Natural killer cell treated with Interleukin-12 subunit alpha and Interleukin-12 subunit beta and Interleukin-15 and Interleukin-18, amount 100 ng/mL, for 72 hours (primary cell): ENCODE results near the gene CRYGB. TPM values are rescaled to one million over a fixed set of nuclear protein-coding genes. Genes with fewer than 3 reads are reported as not detected.
A peak's percentile ranks its signal among the peaks of the same experiment; 100 is the strongest.

Experiments used
- ATAC-seq, 2 donors: fragments of 150-1000 bp; cut with Tn5 transposase in 1 of 2; sonication (Bioruptor Pico), chemical (Tn5 transposase) in 1 of 2; 2 replicates each; pipeline ENCODE4 v1.10.0; 2021
- DNase-seq: peaks from one replicate; pipeline ENCODE4 v3.0.0; 2022; ENCODE audit warnings: low spot score
- H3K27ac Mint-ChIP-seq, 2 donors: 1 replicate in 1 of 2; 2 replicates in 1 of 2; pipeline ENCODE4 v1.8.0; 2022; ENCODE audit warnings: mixed read lengths in 2 of 2, mild to moderate bottlenecking in 1 of 2, moderate library complexity in 1 of 2
- H3K27me3 Mint-ChIP-seq, 2 donors: 1 replicate in 1 of 2; 2 replicates in 1 of 2; pipeline ENCODE4 v1.8.0; 2022; ENCODE audit warnings: mixed read lengths in 2 of 2
- H3K36me3 Mint-ChIP-seq: one replicate; pipeline ENCODE4 v1.8.0; 2022; ENCODE audit warnings: mixed read lengths
- H3K4me1 Mint-ChIP-seq, 2 donors: 1 replicate in 1 of 2; 2 replicates in 1 of 2; pipeline ENCODE4 v1.8.0; 2022; ENCODE audit warnings: low read depth in 2 of 2, mixed read lengths in 2 of 2, mild to moderate bottlenecking in 1 of 2
- H3K4me3 Mint-ChIP-seq: one replicate; pipeline ENCODE4 v1.8.0; 2022; ENCODE audit warnings: mixed read lengths
- H3K9me3 Mint-ChIP-seq: 2 replicates; pipeline ENCODE4 v1.8.0; 2022; ENCODE audit warnings: mixed read lengths
- total RNA-seq, 2 donors: library from RNA; stranded (reverse); gene quantifications; one replicate each; pipeline ENCODE4 v1.2.3, GENCODE V29; 2022

Gene CRYGB
- total RNA-seq, 2 donors from 2014 or later = not detected

GRCh38 chr2:208175069-208175839 is 29.3 kb upstream of the CRYGB start:
- H3K4me1 Mint-ChIP-seq = peaks cover 2 to 6% of the 10 kb centered on the region in 2 donors
- no peaks in the 10 kb centered on the region for H3K9me3 Mint-ChIP-seq
- peak; percentile 72 for DNase-seq
- H3K4me3 Mint-ChIP-seq = no peak overlapping the region
- no peak overlapping the region for H3K27ac Mint-ChIP-seq
- no peaks in the 10 kb centered on the region for H3K36me3 Mint-ChIP-seq
- peak; percentile 85 to 86 for ATAC-seq
- H3K27me3 Mint-ChIP-seq = peaks cover 7 to 15% of the 10 kb centered on the region in 2 donors

GRCh38 chr2:208174144-208174543 is 28.2 kb upstream of the CRYGB start:
- Mint-ChIP-seq H3K4me3 (no peak overlapping the region), H3K27me3 (peaks cover 11 to 21% of the 10 kb centered on the region in 2 donors), H3K36me3 (no peaks in the 10 kb centered on the region)

GRCh38 chr2:208172125-208172524 is 26.2 kb upstream of the CRYGB start:
- Mint-ChIP-seq H3K4me1 (peaks cover 2 to 6% of the 10 kb centered on the region in 2 donors), H3K4me3 (no peak overlapping the region), H3K27ac (no peak overlapping the region), H3K9me3 (no peaks in the 10 kb centered on the region), H3K36me3 (no peaks in the 10 kb centered on the region), H3K27me3 (peaks cover 11 to 21% of the 10 kb centered on the region in 2 donors)
- no peak for DNase-seq
- no peak for ATAC-seq

More at GRCh38 chr2:208174144-208174543, 28.2 kb upstream of the CRYGB start:
- Mint-ChIP-seq H3K27ac (no peak overlapping the region), H3K9me3 (no peaks in the 10 kb centered on the region), H3K4me1 (peaks cover 2 to 6% of the 10 kb centered on the region in 2 donors)
- ATAC-seq = no peak
- no peak for DNase-seq

- no peaks in the 10 kb centered on the region for H3K4me1 Mint-ChIP-seq
- H3K9me3 Mint-ChIP-seq = no peaks in the 10 kb centered on the region
- H3K27ac Mint-ChIP-seq = no peak overlapping the region
- H3K27me3 Mint-ChIP-seq = peaks cover 9 to 13% of the 10 kb centered on the region in 2 donors
- no peak for ATAC-seq
- H3K36me3 Mint-ChIP-seq = no peaks in the 10 kb centered on the region
- H3K4me3 Mint-ChIP-seq = no peak overlapping the region
- no peak for DNase-seq
Observed at GRCh38 chr2:208164951-208165755, 19.2 kb upstream of the CRYGB start.

GRCh38 chr2:208163489-208163888 is 17.5 kb upstream of the CRYGB start, which contains the start of gene CRYGA:
TSS of gene CRYGA (minus strand) at chr2:208163589. CDS start at chr2:208163556, 33 bp downstream.
- H3K27me3 Mint-ChIP-seq = peaks cover 8 to 9% of the 10 kb centered on the region in 2 donors
- no peaks in the 10 kb centered on the region for H3K4me1 Mint-ChIP-seq
- no peak within 1 kb of the TSS for H3K4me3 Mint-ChIP-seq
- H3K27ac Mint-ChIP-seq = no peak within 1 kb of the TSS
- no peak for DNase-seq
- H3K36me3 Mint-ChIP-seq = no peaks in the 10 kb centered on the region
- H3K9me3 Mint-ChIP-seq = no peaks in the 10 kb centered on the region
- ATAC-seq = no peak

- Mint-ChIP-seq H3K27me3 (peaks cover 0 to 3% of the 10 kb centered on the region in 2 donors), H3K27ac (no peak overlapping the region), H3K9me3 (no peaks in the 10 kb centered on the region)
Observed at GRCh38 chr2:208156439-208156838, 10.5 kb upstream of the CRYGB start.

GRCh38 chr2:208153156-208153555 is 7.2 kb upstream of the CRYGB start:
- Mint-ChIP-seq H3K27ac (no peak overlapping the region), H3K27me3 (no peaks in the 10 kb centered on the region)
- no peak for ATAC-seq

More at GRCh38 chr2:208156439-208156838, 10.5 kb upstream of the CRYGB start:
- Mint-ChIP-seq H3K36me3 (no peaks in the 10 kb centered on the region), H3K4me3 (no peak overlapping the region), H3K4me1 (no peaks in the 10 kb centered on the region)
- DNase-seq (no peak), ATAC-seq (no peak)

GRCh38 chr2:208150956-208151355 is 5.0 kb upstream of the CRYGB start:
- peaks cover 5% of the 10 kb centered on the region for H3K36me3 Mint-ChIP-seq
- no peaks in the 10 kb centered on the region for H3K4me1 Mint-ChIP-seq
- no peak overlapping the region for H3K4me3 Mint-ChIP-seq
- ATAC-seq (no peak), DNase-seq (no peak)
- H3K27me3 Mint-ChIP-seq = peaks cover 0 to 3% of the 10 kb centered on the region in 2 donors
- no peak overlapping the region for H3K27ac Mint-ChIP-seq
- peaks cover 4% of the 10 kb centered on the region for H3K9me3 Mint-ChIP-seq

More at GRCh38 chr2:208153156-208153555, 7.2 kb upstream of the CRYGB start:
- peaks cover 5% of the 10 kb centered on the region for H3K36me3 Mint-ChIP-seq
- no peaks in the 10 kb centered on the region for H3K4me1 Mint-ChIP-seq
- DNase-seq = no peak
- H3K4me3 Mint-ChIP-seq = no peak overlapping the region
- H3K9me3 Mint-ChIP-seq = peaks cover 4% of the 10 kb centered on the region

GRCh38 chr2:208150094-208150493 is 4.1 kb upstream of the CRYGB start:
- H3K9me3 Mint-ChIP-seq = peaks cover 4% of the 10 kb centered on the region
- peaks cover 5% of the 10 kb centered on the region for H3K36me3 Mint-ChIP-seq
- H3K4me3 Mint-ChIP-seq = no peak overlapping the region
- ATAC-seq (no peak), DNase-seq (no peak)
- H3K4me1 Mint-ChIP-seq = no peaks in the 10 kb centered on the region
- no peak overlapping the region for H3K27ac Mint-ChIP-seq
- peaks cover 0 to 3% of the 10 kb centered on the region in 2 donors for H3K27me3 Mint-ChIP-seq

GRCh38 chr2:208148803-208149202 is 2.8 kb upstream of the CRYGB start:
- Mint-ChIP-seq H3K4me3 (no peak overlapping the region), H3K27ac (no peak overlapping the region), H3K9me3 (peaks cover 4% of the 10 kb centered on the region), H3K36me3 (peaks cover 5% of the 10 kb centered on the region), H3K27me3 (peaks cover 0 to 3% of the 10 kb centered on the region in 2 donors), H3K4me1 (no peaks in the 10 kb centered on the region)
- DNase-seq (no peak), ATAC-seq (no peak)

GRCh38 chr2:208147759-208148158 is 1.8 kb upstream of the CRYGB start:
- ATAC-seq (no peak), DNase-seq (no peak)
- peaks cover 0 to 3% of the 10 kb centered on the region in 2 donors for H3K27me3 Mint-ChIP-seq
- H3K4me3 Mint-ChIP-seq = no peak overlapping the region
- peaks cover 4% of the 10 kb centered on the region for H3K9me3 Mint-ChIP-seq
- H3K27ac Mint-ChIP-seq = no peak overlapping the region
- H3K36me3 Mint-ChIP-seq = peaks cover 5% of the 10 kb centered on the region
- H3K4me1 Mint-ChIP-seq = no peaks in the 10 kb centered on the region

- Mint-ChIP-seq H3K4me3 (no peak overlapping the region), H3K27me3 (peaks cover 0 to 3% of the 10 kb centered on the region in 2 donors), H3K9me3 (peaks cover 4% of the 10 kb centered on the region), H3K27ac (no peak overlapping the region), H3K36me3 (peaks cover 5% of the 10 kb centered on the region), H3K4me1 (no peaks in the 10 kb centered on the region)
- no peak for ATAC-seq
- DNase-seq = no peak
Observed at GRCh38 chr2:208147008-208147407, 1.1 kb upstream of the CRYGB start.

- DNase-seq (no peak), ATAC-seq (no peak)
- Mint-ChIP-seq H3K27me3 (peaks cover 0 to 3% of the 10 kb centered on the region in 2 donors), H3K4me1 (no peaks in the 10 kb centered on the region), H3K36me3 (no peaks in the 10 kb centered on the region), H3K27ac (no peak overlapping the region), H3K9me3 (no peaks in the 10 kb centered on the region), H3K4me3 (no peak overlapping the region)
Observed at GRCh38 chr2:208142925-208143799, 2.8 kb downstream of the CRYGB start.
